ENCODE results near the gene ARMC8.

The ARMC8 gene

DNA sequence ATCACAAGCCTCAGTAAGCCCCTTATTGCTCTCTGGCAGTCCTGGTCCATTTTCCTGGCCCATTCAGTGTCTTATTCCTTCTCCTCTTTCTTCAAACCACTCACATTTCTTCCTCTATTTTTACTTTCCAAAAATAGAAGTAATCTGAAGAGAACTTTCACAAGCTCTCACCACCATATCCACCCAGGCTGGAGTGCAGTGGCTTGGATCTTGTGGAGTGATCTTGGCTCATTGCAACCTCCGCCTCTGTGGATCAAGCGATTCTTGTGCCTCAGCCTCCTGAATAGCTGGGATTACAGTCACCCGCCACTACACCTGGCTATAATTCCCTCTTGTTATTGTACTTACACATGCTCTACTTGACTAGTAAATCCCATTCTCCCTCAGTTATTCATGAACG lies 16.8 kb downstream of the ARMC8 start:
- TF ChIP-seq POLR2AphosphoS5 (IDR thresholded peaks at IDR 0.05; ENCODE audit: low read depth, low read length) (no peak), TAF1 (IDR thresholded peaks at IDR 0.05; ENCODE audit: borderline replicate concordance, insufficient read depth, low read length) (no peak), FOXP2 (optimal IDR thresholded peaks at IDR 0.05; ENCODE audit: borderline replicate concordance, extremely low read depth, extremely low read length, insufficient read depth) (no peak), SIN3A (IDR thresholded peaks at IDR 0.05; ENCODE audit: borderline replicate concordance, insufficient read depth, low read length) (no peak)
- TF ChIP-seq, protein P1, sequence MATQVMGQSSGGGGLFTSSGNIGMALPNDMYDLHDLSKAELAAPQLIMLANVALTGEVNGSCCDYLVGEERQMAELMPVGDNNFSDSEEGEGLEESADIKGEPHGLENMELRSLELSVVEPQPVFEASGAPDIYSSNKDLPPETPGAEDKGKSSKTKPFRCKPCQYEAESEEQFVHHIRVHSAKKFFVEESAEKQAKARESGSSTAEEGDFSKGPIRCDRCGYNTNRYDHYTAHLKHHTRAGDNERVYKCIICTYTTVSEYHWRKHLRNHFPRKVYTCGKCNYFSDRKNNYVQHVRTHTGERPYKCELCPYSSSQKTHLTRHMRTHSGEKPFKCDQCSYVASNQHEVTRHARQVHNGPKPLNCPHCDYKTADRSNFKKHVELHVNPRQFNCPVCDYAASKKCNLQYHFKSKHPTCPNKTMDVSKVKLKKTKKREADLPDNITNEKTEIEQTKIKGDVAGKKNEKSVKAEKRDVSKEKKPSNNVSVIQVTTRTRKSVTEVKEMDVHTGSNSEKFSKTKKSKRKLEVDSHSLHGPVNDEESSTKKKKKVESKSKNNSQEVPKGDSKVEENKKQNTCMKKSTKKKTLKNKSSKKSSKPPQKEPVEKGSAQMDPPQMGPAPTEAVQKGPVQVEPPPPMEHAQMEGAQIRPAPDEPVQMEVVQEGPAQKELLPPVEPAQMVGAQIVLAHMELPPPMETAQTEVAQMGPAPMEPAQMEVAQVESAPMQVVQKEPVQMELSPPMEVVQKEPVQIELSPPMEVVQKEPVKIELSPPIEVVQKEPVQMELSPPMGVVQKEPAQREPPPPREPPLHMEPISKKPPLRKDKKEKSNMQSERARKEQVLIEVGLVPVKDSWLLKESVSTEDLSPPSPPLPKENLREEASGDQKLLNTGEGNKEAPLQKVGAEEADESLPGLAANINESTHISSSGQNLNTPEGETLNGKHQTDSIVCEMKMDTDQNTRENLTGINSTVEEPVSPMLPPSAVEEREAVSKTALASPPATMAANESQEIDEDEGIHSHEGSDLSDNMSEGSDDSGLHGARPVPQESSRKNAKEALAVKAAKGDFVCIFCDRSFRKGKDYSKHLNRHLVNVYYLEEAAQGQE (IDR thresholded peaks at IDR 0.05; ENCODE audit: insufficient read depth in 1 of 2, low read depth in 2 of 2, low read length in 2 of 2), result no peak

DNA sequence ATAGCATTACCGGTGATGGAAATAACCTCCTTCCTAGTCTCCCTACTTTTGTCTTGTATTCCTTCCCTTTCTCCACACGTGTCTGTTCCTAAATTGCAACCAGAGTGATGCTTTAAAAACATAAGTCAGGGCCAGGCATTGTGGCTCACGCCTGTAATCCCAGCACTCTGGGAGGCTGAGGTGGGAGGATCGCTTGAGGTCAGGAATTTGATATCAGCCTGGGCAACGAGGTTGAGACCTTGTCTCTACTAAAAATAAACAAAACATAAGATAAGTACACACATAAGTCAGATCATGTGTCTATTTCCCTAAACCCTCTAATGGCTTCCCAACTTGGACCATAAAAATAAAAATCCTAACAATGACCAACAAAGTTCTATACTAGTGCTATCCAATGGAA lies 18.4 kb downstream of the ARMC8 start:
- TF ChIP-seq SIN3A (IDR thresholded peaks at IDR 0.05; ENCODE audit: borderline replicate concordance, insufficient read depth, low read length), result no peak
- TF ChIP-seq, protein P1 (IDR thresholded peaks at IDR 0.05; ENCODE audit: insufficient read depth in 1 of 2, low read depth in 2 of 2, low read length in 2 of 2), result no peak
- no peak for TF ChIP-seq POLR2AphosphoS5 (IDR thresholded peaks at IDR 0.05; ENCODE audit: low read depth, low read length)
- TF ChIP-seq FOXP2 (optimal IDR thresholded peaks at IDR 0.05; ENCODE audit: borderline replicate concordance, extremely low read depth, extremely low read length, insufficient read depth), result no peak
- TF ChIP-seq TAF1 (IDR thresholded peaks at IDR 0.05; ENCODE audit: borderline replicate concordance, insufficient read depth, low read length), result no peak

DNA sequence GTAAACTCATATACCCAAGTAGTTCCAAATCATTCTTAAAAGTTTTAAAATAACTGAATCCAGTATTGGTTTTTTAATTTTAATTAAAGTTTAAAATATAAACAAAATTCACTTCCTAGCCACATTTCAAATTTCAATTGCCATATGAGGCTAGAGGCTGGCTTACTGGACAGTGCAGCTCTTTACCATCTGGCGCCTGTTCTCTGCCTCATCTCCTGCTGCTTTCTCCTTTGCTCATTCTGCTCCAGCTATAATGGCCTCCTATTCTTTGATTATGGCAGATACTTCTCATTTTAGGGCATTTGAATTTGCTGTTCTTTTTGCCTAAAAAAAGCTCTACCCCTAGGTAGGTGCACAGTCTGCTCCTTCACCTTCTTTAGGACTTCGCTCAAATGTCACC lies 19.1 kb downstream of the ARMC8 start:
- no peak for TF ChIP-seq TAF1 (IDR thresholded peaks at IDR 0.05; ENCODE audit: borderline replicate concordance, insufficient read depth, low read length)
- TF ChIP-seq, protein P1 (IDR thresholded peaks at IDR 0.05; ENCODE audit: insufficient read depth in 1 of 2, low read depth in 2 of 2, low read length in 2 of 2), result no peak
- no peak for TF ChIP-seq SIN3A (IDR thresholded peaks at IDR 0.05; ENCODE audit: borderline replicate concordance, insufficient read depth, low read length)

DNA sequence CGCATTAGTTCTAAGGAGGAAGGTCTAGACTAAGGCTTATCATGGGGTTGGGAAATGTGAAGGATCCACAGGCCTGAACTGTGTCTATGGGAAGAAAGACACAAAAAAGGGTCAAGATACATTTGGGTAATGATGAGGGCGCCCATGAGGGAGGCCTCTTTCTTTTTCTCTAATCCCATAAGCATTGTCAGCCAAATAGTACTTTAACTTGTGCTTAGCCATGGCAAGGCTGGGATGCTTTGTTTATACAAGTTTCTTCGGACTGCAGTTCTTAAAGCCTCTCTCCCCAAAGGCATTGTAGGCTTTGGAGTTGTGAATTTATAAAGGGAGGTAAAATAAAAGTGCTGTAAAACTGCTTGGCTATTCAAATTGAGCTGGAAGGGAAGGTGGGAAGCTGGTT lies 23.4 kb downstream of the ARMC8 start:
- no peak for TF ChIP-seq TAF1 (IDR thresholded peaks at IDR 0.05; ENCODE audit: borderline replicate concordance, insufficient read depth, low read length)
- TF ChIP-seq SIN3A (IDR thresholded peaks at IDR 0.05; ENCODE audit: borderline replicate concordance, insufficient read depth, low read length), result no peak
- no peak for TF ChIP-seq POLR2AphosphoS5 (IDR thresholded peaks at IDR 0.05; ENCODE audit: low read depth, low read length)
- TF ChIP-seq FOXP2 (optimal IDR thresholded peaks at IDR 0.05; ENCODE audit: borderline replicate concordance, extremely low read depth, extremely low read length, insufficient read depth), result no peak
- TF ChIP-seq, protein P1 (IDR thresholded peaks at IDR 0.05; ENCODE audit: insufficient read depth in 1 of 2, low read depth in 2 of 2, low read length in 2 of 2), result no peak

DNA sequence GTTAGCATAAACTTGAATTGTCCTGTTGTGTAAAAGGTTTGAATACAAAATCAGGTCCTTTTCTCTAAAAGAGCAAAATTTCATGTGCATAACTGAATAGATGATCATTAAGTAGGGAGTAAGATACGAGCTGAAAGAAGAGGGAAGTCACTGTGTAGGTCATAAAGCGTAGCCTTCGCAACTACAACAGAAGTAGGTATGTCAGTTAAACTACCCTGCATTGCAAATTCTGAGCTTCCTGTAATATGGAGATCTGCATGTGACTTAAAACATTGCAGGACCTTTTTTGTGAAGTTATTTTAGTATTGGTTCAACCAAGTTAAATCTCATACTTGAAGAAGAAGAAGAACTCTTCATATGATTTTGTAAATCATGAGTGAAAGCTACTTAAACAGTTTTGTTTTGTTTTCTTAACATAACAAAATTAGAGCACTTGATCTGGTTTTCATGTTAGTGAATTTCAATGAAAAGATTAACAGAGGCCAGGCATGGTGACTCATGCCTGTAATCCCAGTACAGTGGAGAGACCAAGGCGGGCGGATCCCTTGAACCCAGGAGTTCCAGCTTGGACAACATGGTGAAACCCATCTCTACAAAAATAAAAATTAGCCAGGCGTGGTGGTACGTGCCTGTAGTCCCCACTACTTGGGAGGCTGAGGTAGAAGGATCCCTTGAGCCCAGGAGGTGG lies 26.4 kb downstream of the ARMC8 start:
- TF ChIP-seq TAF1 (IDR thresholded peaks at IDR 0.05; ENCODE audit: borderline replicate concordance, insufficient read depth, low read length), result no peak
- no peak for TF ChIP-seq POLR2AphosphoS5 (IDR thresholded peaks at IDR 0.05; ENCODE audit: low read depth, low read length)
- no peak for TF ChIP-seq FOXP2 (optimal IDR thresholded peaks at IDR 0.05; ENCODE audit: borderline replicate concordance, extremely low read depth, extremely low read length, insufficient read depth)
- TF ChIP-seq SIN3A (IDR thresholded peaks at IDR 0.05; ENCODE audit: borderline replicate concordance, insufficient read depth, low read length), result no peak
- TF ChIP-seq, protein P1 (IDR thresholded peaks at IDR 0.05; ENCODE audit: insufficient read depth in 1 of 2, low read depth in 2 of 2, low read length in 2 of 2), result no peak

Data from PFSK-1 (cell line).